SKM-1 (cell line): ENCODE measurements around the gene NMU.
"Not testable (repeated sequence)": the region's sequence is repeated elsewhere in the genome, so short reads cannot be mapped to it uniquely, and the experiment has no call there.

Experiments used
- DNase-seq: peaks from one replicate; lab custom pipeline; 2025; ENCODE audit not compliant: unreplicated experiment; lab: John Stamatoyannopoulos, UW

The NMU gene

GRCh38 chr4:55635741-55636655 is at the start of gene NMU:
Gene NMU (minus strand): TSS chr4:55636298. CDS start chr4:55636192, 106 bp downstream.
- DNase-seq = no peak

GRCh38 chr4:55684276-55684675 is 48.2 kb upstream of the NMU start:
- no peak for DNase-seq

GRCh38 chr4:55682797-55683196 is 46.7 kb upstream of the NMU start:
- DNase-seq = not testable (repeated sequence)

DNA sequence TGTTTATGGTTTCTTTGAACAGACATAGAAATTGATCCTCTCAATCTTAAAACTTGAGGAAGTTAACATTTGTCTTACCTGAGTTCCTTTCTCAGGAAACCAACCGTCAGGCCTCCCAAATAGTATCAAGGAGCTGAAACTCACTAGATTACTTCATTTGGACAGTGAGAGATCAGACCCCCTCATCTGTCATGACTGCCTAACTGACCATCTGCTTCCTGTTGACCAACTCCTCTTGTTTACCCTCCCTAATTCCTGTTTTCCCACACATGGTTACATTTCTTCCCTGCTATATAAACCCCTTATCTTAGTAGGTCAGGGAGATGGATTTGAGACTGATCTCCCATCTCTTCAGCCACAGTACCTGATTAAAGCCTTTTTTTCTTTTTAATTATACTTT is 46.2 kb upstream of the NMU start:
- no peak for DNase-seq

DNA sequence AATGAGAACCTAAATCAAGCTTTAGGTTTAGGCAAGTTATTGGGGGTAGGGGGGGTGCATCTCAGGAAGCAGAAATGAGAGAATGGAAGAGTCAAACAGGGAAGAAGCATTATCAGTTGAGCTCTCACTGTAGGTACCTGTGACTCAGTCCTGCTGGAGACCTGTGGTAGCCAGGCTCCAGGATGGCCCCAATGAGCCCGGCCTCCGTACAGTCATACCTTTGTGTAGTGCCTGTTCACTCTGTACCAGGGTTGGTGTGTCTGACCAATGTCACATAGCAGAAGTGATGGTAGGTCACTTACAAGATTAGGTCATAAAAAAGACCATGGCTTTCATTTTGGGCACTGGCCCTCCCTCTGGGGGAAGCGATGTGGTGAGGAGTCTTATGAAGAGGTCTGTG is 45.3 kb upstream of the NMU start:
- no peak for DNase-seq

DNA sequence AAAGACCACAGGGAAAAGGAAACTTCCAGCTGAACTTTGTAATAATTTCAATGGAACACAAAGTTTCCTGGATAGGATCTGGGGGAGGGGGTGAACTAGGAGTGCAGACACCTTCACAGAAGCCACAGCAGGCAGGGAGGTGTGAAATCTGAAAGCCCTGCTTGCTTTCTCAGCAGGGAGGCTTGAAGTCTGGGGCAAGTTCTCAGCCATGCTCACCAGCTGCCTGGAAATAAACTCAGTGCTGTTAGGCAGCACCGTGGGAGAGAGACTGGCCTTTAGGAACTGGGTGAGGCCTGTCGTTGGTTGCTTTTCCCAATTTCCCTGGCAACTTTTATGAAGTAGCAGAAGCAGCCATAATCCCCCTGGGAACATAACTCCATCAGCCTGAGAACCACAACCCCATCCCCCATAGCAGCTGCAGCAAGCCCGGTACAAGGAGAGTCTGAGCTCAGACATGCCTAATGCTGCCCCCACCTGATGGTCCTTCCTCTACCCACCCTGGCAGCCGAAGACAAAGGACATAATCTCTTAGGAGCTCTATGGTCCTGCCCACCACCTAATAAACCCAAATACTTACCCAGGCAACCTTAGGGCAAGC is 39.2 kb upstream of the NMU start:
- no peak for DNase-seq

- DNase-seq = no peak
Measured at GRCh38 chr4:55673424-55673823, 37.3 kb upstream of the NMU start.

GRCh38 chr4:55671667-55672066 is 35.6 kb upstream of the NMU start:
- no peak for DNase-seq

GRCh38 chr4:55670695-55671094 is 34.6 kb upstream of the NMU start:
- DNase-seq = no peak

- DNase-seq = no peak
Measured at GRCh38 chr4:55668449-55668848, 32.4 kb upstream of the NMU start.

DNA sequence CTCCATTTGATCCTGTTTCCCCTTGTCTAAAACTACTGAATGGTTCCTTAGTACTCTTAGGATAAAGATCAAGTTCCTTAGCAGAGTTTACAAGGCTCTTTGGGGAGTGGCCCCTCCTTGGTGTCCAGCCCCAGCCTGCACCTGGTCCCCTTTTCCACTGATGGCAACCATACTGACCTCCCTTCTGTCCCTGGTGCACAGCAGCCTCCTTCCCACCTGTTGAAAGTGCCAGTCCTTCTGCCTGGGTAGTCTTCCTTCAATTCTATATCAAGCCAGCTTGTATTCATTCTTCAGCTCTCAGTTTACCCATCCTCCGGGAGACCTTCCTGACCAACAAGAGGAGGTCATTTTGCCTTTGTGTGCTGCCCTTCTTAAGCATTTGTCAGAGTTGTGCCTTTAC is 30.4 kb upstream of the NMU start:
- no peak for DNase-seq

- no peak for DNase-seq
Measured at GRCh38 chr4:55663145-55663544, 27.0 kb upstream of the NMU start.

DNA sequence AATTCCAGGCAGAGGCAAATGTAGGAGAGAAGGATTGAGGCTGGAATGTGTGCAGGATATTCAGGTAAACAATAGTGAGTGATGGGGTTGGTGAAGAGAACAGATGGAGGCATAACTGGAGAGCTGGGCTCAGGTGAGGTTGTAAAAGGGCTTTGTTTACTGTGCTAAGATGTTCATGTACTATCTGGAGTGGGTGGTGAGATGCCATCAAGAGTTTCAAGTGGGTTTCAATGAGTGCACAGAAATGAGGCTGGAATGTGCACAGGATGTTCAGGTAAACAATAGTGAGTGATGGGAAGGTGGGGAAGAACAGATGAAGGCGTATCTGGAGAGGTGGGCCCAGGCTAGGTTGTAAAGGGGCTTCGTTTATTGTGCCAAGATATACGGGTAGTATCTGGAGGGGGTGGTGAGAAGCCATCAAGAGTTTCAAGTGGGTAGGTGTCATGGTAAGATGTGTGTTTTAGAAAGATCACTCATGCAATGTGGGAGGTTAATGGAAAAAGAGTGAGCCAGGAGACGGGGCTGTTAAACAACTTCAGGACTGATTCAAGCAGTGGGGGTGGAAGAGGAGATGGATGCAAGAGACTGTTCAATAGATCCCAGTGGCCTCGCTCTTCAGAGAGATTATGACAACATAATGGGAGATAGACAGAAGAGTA is 25.4 kb upstream of the NMU start:
- DNase-seq = no peak

- DNase-seq = no peak
Measured at GRCh38 chr4:55658657-55659056, 22.6 kb upstream of the NMU start.

- DNase-seq = no peak
Measured at GRCh38 chr4:55654131-55654530, 18.0 kb upstream of the NMU start.

DNA sequence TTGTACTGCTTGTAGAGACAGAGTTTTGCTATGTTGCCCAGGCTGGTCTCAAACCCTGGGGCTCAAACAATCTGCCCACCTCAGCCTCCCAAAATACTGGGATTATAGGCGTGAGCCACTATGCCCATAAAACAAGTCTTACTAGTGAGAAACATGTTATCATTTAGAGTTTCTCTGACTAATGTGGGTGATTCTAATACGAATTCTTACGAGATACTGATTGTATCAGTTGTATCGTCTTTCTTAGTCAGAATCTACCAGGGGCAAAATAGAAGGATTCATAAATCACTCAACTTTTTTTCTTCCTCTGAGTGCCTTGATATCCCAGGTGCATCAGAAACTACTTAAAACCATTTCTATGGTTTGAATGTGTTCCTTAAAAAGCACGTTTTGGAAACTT is 14.4 kb upstream of the NMU start:
- DNase-seq = no peak

DNA sequence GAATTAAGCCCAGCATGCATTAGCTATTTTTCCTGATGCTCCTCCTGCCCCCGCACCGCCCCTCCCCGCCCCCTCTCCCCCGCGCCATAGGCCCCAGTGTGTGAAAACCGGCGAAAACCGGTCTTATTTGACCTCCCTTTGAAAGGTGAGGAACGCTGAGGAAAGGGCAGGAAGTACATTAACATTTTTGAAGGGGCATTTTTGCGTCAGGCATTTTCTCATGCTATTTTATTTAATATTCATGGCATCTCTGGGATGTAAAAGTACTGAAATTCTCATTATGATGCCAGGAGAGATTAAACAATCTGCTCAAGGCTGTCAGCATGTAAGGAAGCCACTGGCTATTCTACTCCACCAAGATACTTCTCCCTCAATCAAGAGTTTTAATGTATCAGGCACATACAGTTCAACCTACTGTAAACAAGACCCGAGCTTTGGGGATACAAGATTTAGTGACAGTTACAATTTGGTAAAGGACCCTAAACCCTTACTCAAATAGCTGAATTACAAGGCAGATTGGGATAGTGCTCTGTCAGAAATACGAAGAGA is 1.2 kb upstream of the NMU start:
- DNase-seq = no peak

DNA sequence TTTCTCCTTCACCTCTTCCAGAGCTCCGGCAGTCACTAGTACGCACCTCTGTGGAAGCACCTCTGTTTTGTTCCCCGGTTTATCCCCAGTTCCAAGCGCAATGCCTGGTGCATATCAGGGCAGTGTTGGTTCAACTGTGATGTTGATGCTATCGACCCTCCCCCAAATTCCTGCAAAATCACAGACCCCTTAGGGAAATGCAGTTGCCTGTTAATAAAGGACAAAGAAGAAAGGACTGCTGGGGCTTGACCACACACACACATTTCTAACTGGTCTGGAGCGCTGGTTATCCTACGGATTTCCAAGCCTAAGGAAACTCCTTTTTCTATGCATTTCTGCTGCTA is 530 bp upstream of the NMU start:
- DNase-seq = no peak

DNA sequence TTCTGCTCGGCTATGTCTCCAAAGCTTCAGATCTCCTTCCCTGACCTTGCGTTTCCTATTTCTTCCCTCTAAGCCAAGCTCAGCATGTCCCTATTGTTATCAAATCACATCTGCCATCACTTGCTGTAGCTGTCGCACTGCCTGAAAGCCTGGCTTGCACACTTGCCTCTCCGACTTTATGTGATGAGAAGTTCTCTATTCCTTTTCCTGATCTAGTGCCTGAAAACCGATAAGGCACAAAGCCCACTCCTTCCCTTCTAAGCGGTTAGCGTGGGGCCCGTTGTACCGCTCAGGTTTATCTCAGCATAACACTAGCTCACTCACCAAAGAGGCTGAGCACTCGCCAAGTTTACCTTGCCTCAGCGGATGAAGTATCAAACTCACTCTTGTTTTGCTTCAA is 816 bp downstream of the NMU start:
- DNase-seq = no peak

DNA sequence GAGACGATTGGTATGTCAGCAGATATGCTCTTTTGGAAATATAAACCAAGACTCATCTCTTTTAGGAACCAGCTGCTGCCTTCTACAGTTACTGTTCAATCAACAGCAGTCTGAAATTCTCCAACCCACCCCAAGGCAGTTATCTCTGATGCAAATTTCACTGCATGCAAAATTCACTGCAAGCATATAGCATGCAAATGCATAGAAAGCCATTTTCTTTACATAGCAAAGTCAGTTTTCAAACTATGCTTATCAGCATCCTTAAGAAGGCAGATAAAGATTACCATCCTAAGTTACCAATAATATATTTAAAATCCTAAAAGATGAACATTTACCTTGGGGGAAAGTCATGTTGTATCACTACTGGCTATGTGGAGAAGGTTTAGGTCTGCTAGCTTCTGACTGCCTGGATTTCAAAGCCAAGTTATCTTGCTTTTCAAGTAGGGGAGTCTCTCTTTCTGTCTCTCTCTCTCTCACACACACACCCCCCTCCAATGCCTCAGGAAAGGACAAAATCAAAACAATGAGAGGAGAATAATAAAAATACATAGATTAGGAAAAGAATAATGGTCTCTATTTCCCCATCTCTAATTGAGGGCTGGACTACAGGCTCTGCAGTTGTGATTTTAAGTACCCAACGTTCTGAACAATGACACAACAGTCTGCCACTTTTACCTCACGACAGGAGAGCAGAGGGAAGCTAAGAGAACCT is 1.5 kb downstream of the NMU start:
- DNase-seq = no peak

DNA sequence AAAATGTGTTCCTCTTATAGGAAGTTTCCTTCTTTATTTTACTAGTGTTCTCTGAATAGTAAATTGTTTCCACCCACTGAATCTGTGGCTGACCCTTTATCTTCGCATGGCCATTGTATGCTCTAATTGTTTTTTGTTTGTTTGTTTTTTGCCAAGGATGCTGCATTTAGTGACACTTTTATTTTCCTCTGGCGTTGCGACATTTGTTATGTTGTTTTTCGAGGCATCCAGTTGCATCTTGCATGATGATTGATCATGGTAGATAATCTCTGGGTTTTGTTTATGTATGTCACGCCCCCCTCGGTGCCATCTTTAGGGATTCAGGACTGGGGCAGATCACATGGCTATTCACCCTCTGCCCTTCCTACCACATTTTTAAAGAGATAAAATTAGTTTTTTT is 2.2 kb downstream of the NMU start:
- no peak for DNase-seq
